ENCODE results near the gene SERINC2.

SERINC2 gene

GRCh38 chr1:31405578-31406245, 7.3 kb upstream of the SERINC2 start:
- DNase-seq (ENCODE audit: low read depth), result no peak
- H3K4me3 ChIP-seq (ENCODE audit: low read depth, low read length), result no peak overlapping the region
- TF ChIP-seq, protein P1, sequence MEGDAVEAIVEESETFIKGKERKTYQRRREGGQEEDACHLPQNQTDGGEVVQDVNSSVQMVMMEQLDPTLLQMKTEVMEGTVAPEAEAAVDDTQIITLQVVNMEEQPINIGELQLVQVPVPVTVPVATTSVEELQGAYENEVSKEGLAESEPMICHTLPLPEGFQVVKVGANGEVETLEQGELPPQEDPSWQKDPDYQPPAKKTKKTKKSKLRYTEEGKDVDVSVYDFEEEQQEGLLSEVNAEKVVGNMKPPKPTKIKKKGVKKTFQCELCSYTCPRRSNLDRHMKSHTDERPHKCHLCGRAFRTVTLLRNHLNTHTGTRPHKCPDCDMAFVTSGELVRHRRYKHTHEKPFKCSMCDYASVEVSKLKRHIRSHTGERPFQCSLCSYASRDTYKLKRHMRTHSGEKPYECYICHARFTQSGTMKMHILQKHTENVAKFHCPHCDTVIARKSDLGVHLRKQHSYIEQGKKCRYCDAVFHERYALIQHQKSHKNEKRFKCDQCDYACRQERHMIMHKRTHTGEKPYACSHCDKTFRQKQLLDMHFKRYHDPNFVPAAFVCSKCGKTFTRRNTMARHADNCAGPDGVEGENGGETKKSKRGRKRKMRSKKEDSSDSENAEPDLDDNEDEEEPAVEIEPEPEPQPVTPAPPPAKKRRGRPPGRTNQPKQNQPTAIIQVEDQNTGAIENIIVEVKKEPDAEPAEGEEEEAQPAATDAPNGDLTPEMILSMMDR (IDR thresholded peaks at IDR 0.05; ENCODE audit: low read depth, low read length, missing control alignments), result no peak

DNA sequence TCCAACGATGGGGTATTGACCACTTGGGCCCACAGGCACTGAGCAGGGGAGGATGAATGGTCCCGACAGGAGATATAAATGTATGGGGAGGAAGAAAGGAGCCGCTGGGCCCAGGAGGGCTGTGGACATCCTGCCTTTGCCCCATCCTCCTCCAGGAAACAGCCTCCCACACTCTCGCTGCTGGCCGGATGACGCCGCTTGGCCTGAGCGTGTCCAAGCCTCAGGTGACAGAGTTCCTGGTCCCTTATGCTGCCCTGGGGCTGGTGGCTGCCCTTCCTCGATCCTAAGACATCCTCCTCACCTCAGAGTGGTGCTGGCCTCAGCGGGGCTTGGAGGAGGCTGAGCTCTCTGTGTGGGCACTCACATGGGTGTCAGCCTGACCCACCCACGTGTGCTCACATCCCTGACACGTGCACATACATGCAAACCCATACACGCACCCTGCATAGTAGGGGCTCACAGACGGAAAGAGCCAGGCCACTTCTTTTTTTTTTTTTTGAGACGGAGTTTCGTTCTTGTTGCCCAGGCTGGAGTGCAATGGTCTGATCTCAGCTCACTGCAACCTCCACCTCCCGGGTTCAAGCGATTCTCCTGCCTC, 5.9 kb upstream of the SERINC2 start:
- no peak overlapping the region for H3K4me3 ChIP-seq (ENCODE audit: low read depth, low read length)
- TF ChIP-seq, protein P1 (IDR thresholded peaks at IDR 0.05; ENCODE audit: low read depth, low read length, missing control alignments), result no peak
- DNase-seq (ENCODE audit: low read depth), result no peak

DNA sequence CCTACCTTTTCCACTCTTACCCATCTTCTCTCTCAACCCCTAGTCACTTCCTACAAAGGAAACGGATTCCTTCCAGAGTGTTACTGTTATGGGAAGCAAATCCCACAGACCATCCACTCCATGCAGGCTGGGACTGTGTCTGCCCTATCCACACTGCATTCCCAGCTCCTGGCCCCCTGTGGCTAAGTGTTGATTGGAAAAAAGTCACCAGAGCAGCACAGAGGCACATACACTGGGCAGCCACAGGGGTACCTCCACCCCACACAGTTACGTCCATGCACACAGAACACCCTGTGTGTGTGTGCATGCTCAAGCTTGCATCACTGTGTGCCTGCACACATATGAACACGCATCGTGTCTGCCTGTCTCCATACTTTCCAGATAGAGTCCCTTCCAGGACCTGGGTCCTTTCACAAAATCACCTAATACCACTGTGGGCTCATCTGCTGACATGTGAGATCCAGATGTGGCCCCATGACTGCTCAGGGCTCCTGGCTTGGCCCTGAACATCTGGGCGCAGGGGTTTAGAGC, 4.2 kb upstream of the SERINC2 start:
- H3K4me3 ChIP-seq (ENCODE audit: low read depth, low read length), result no peak overlapping the region
- no peak for DNase-seq (ENCODE audit: low read depth)
- TF ChIP-seq, protein P1 (IDR thresholded peaks at IDR 0.05; ENCODE audit: low read depth, low read length, missing control alignments), result no peak

GRCh38 chr1:31409946-31410858, 2.8 kb upstream of the SERINC2 start:
- DNase-seq (ENCODE audit: low read depth), result no peak
- H3K4me3 ChIP-seq (ENCODE audit: low read depth, low read length), result no peak overlapping the region
- TF ChIP-seq, protein P1 (IDR thresholded peaks at IDR 0.05; ENCODE audit: low read depth, low read length, missing control alignments), result no peak

DNA sequence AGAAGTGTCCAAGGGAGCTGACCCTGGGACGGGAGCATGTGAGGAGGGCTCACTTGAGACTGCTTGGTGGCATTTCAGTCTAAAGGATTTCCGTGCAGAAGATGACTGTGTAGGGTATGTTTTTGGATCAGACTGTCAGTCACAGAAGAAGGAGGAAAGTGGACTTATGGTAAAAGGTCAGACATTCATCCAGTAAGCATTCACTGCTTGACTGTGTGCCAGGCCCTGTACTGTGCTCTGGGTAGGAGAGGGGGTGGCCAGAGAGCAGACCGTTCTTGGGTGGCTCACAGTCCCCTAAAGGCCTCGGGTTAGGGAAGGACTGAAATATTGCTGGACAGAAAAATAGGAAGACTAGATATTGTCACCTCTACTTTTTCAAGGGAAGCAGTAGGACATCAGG, 2.1 kb upstream of the SERINC2 start:
- TF ChIP-seq, protein P1 (IDR thresholded peaks at IDR 0.05; ENCODE audit: low read depth, low read length, missing control alignments), result no peak
- H3K4me3 ChIP-seq (ENCODE audit: low read depth, low read length), result no peak overlapping the region
- no peak for DNase-seq (ENCODE audit: low read depth)

DNA sequence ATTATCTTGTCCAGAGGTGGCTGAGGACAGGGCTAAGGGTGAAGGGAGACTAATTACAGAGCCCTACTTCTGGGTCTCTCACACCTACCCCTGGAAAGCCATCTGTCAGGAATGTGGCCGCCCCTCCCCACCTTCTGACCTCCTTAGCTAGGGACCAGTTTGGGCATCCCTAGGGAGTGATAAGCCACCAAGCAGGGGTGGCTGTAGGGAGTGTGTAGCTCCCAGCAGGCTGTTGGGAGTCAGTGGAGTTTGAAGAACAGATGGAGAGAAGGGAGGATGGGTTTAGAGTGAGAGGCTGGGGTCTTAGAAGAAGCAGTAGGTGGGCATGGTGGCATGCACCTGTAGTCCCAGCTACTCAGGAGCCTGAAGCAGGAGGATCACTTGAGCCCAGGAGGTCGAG, 808 bp upstream of the SERINC2 start:
- TF ChIP-seq, protein P1 (IDR thresholded peaks at IDR 0.05; ENCODE audit: low read depth, low read length, missing control alignments), result no peak
- no peak overlapping the region for H3K4me3 ChIP-seq (ENCODE audit: low read depth, low read length)
- DNase-seq (ENCODE audit: low read depth), result no peak
